DMS53 treated with DMSO at 0.1 percent for 48 hours (cell line): Measurements from ENCODE around the gene SERPINE3.

ENCODE experiments used
- DNase-seq: peaks from one replicate; lab custom pipeline; 2025; ENCODE audit not compliant: unreplicated experiment; lab: John Stamatoyannopoulos, UW

The SERPINE3 gene

DNA sequence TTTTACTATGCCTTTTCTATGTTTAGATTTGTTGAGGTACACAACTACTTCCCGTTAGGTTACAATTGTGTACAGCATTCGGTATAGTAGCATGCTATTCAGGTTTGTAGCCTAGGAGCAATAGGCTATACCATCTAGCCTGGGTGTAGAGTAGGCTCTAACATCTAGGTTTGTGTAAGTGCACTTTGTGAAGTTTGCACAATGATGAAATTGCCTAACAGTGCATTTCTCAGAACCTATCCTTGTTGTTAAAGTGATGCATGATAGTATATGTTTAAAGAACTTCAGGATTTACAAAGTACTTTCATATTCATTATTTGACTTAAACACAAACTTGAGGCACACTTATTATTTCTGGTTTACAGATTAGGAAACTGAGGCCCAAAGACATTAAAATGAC lies 11.5 kb upstream of the SERPINE3 start:
- DNase-seq = no peak

GRCh38 chr13:51328488-51328887 lies 11.0 kb upstream of the SERPINE3 start:
- DNase-seq = no peak

- DNase-seq = no peak
Measured at GRCh38 chr13:51329606-51330005, 9.9 kb upstream of the SERPINE3 start.

- DNase-seq = no peak
Measured at GRCh38 chr13:51330791-51331190, 8.7 kb upstream of the SERPINE3 start.

DNA sequence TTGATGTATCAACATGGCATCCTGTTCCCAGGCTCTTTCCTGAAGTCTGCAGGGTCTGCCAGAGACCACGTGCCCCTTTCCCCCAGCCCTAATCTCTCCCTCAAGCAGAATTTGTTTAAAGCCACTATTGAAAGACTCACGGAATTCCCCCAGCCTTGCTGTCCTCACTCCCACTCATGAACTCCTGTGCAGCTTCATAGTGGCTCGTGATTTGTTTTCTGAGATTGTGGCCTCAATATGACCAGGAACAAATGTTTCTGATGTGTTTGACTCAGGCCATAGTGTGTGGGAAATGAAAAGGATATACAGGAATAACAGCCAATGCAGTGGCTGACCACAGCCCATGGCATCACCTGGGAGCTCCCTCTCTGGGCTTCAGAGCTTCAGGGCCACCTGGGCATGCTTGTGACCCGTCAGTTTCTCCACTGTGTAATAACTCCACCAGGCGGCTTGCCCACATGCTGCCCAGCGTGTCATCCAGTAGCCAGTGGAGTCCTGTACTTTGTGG lies 8.1 kb upstream of the SERPINE3 start:
- no peak for DNase-seq

GRCh38 chr13:51332566-51333361 lies 6.7 kb upstream of the SERPINE3 start:
- DNase-seq = no peak

- no peak for DNase-seq
Measured at GRCh38 chr13:51333421-51333820, 6.1 kb upstream of the SERPINE3 start.

- no peak for DNase-seq
Measured at GRCh38 chr13:51333826-51334225, 5.7 kb upstream of the SERPINE3 start.

- DNase-seq = no peak
Measured at GRCh38 chr13:51336746-51337145, 2.7 kb upstream of the SERPINE3 start.

- no peak for DNase-seq
Measured at GRCh38 chr13:51339952-51340732, 651 bp downstream of the SERPINE3 start.

- DNase-seq = no peak
Measured at GRCh38 chr13:51341232-51341631, 1.7 kb downstream of the SERPINE3 start.

DNA sequence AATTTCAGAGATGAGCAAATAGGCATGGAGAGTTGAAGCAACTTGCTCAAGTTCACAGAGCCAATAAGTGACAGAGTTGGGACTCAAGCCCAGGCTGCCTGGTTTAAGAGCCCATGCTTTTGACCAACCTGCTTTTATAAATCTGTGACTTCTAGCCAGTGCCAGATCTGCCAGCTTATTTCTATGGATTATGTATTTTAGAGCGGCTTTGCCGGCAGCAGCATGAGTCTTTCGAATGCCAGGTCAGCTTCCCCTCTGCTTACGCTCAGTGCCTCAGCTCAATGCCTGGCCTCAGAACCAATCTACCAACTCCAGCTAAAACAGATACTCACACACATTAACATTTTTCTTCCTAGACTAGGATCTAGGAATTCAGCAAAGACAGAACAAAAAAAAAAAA lies 2.3 kb downstream of the SERPINE3 start:
- no peak for DNase-seq

DNA sequence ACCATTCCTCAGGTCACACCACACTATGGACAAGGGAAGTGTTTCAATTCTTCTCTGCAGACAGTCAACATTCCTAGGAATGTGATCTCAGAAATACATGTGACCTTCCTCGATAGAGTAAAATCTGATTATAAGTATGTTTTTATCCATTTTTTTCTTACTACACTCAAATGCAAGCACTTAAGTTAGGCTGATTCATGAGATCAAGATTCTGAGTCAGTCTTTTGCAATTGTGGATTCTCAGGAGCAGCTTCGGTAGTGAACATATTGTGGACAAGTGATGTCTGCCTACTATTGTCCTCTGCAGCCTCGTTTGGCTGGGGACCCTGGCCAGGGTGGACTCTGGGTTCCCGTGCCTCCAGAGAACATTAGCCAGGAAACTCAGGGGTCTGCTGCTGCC lies 3.2 kb downstream of the SERPINE3 start:
- DNase-seq = no peak

GRCh38 chr13:51343475-51343874 lies 4.0 kb downstream of the SERPINE3 start:
- DNase-seq = no peak

- no peak for DNase-seq
Measured at GRCh38 chr13:51346397-51346796, 6.9 kb downstream of the SERPINE3 start.

DNA sequence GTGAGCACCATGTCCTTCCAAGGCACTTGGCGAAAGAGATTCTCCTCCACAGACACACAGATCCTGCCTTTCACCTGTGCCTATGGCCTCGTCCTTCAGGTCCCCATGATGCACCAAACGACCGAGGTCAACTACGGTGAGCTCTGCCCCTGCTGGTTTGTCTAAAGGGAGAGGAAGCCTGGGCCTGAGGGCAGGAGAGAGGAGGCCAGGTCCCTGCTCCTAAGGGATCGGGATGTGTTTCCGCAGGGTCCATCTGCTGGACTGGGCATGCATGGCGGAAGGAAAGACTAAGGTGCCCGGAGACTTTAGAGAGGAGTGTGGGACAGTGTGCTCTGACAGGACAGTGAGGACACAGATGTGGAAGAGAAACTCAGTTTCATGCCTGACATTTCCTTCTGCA lies 7.6 kb downstream of the SERPINE3 start:
- no peak for DNase-seq

DNA sequence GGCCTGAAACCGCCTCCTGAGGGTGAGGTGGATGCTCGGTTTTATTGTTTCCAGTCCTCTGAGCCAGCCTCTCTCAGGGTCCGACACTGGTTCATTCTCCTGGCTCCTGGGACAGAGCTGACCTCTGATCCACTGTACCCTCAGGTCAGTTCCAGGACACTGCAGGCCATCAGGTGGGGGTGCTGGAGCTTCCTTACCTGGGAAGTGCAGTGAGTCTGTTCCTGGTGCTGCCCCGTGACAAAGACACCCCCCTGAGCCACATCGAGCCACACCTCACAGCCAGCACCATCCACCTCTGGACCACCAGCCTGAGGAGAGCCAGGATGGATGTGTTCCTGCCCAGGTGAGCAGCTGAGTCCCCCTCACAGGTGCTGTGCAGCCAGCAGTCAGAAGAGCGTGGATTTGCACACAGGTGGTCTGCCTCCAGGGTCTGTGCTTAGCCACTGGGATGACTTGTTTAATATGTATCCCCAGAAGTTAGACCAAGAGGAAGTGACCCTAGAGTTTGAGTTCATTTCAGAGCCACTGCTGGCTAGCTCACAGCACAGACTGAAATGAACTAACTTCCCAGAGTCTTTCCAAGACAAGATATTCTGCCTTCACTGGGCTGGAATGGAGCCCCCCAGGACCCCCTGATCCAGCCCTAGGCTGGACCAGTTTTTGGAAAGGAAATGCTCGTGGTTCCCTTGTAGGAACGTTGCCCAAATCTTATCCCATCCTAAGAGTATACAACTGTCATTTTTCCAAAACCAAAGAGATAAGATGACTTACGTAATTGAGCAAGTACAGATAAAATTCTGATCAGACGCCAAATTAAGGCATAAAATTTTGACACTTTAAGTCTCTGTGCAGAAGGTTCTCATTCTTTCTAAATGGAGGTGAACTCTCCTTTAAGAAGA lies 8.8 kb downstream of the SERPINE3 start:
- no peak for DNase-seq

GRCh38 chr13:51349016-51349415 lies 9.5 kb downstream of the SERPINE3 start:
- DNase-seq = no peak

- no peak for DNase-seq
Measured at GRCh38 chr13:51355217-51355616, 15.7 kb downstream of the SERPINE3 start.

- no peak for DNase-seq
Measured at GRCh38 chr13:51357928-51358595, 18.6 kb downstream of the SERPINE3 start.

DNA sequence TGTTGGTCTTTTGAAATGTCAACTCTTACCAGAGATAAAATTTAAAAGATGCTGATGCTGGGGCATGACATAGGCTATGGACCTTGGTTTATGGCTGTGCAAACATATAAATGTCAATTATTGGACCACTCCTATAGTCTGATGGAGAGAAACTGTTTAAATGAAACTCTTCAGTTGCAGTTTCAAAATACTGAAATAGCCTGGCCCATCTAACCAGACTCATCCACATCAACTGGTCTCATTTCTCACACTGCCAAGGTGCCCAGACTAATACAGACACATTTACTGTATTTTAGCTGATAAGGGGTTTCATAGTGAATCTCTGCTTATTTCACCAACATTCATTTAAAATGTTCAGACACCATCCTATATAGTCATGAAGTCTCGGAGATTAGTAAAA lies 19.9 kb downstream of the SERPINE3 start:
- DNase-seq = no peak
